HCT116 (cell line): Measurements from ENCODE around the gene CTLA4. TPM values are rescaled to one million over a fixed set of nuclear protein-coding genes. Genes with fewer than 3 reads are reported as not detected.

ENCODE experiments used
- ATAC-seq: fragments of 200-7000 bp; cut with Tn5 transposase; 2 replicates; pipeline ENCODE4 v1.9.1; 2020; ENCODE audit warnings: mild to moderate bottlenecking, moderate library complexity
- BruUV-seq: library from RNA; stranded (reverse); fragments of 400-500 nt; replicated peaks from 2 replicates; lab custom pipeline; 2021; lab: Mats Ljungman, UMichigan
- CTCF ChIA-PET: fragments of 300-600 bp; sonication (Branson Sonifier 250); formaldehyde crosslinking; loops from one replicate; lab custom pipeline; 2021; ENCODE audit warnings: antibody characterized with exemption; lab: Charles Lee
- POLR2A ChIA-PET: fragments of 300-600, 350-600 bp; sonication (Branson Sonifier 250); formaldehyde crosslinking; loops from one replicate; lab custom pipeline; 2021; ENCODE audit warnings: antibody characterized with exemption; lab: Charles Lee
- RAD21 ChIA-PET, 2 experiments: fragments of 300-600 bp; sonication (Branson Sonifier 250); formaldehyde crosslinking; loops; one replicate each; lab custom pipeline; 2023; ENCODE audit warnings: low total read pairs in 2 of 2; ENCODE audit not compliant: uncharacterized antibody in 2 of 2, unreplicated experiment in 2 of 2, low non-redundant PET in 1 of 2; lab: Charles Lee
- DNase-seq: peaks from one replicate; pipeline ENCODE4 v3.0.0-alpha.2; 2010; ENCODE audit warnings: low read depth, low spot score
- H2AFZ ChIP-seq: fragments of 200-600 bp; shearing (Covaris generic), sonication (generic); 2 replicates; pipeline ENCODE4 v1.6.1; 2017; ENCODE audit warnings: low read depth, mixed run types, mixed read lengths, antibody characterized with exemption, low read length; ENCODE audit not compliant: poor library complexity, severe bottlenecking
- H3K27ac ChIP-seq: 2 replicates; pipeline ENCODE4 v1.5.1; 2012; ENCODE audit warnings: low read depth, low read length
- H3K27me3 ChIP-seq: fragments of 200-600 bp; sonication (generic); 2 replicates; pipeline ENCODE4 v1.6.1; 2016; ENCODE audit warnings: mixed run types, low read length, mixed read lengths; ENCODE audit not compliant: insufficient read depth
- H3K36me3 ChIP-seq, 2 experiments: fragments of 200-500 bp in 1 of 2; fragments of 200-600 bp in 1 of 2; sonication (Bioruptor generic) in 1 of 2; sonication (generic) in 1 of 2; 2 replicates each; pipeline versions ENCODE4 v1.5.1 to v1.6.1; 2014 to 2016; ENCODE audit warnings: low read length in 2 of 2, inconsistent platforms in 1 of 2, mixed read lengths in 1 of 2, mixed run types in 1 of 2; ENCODE audit not compliant: insufficient read depth in 2 of 2, control insufficient read depth in 1 of 2
- H3K4me1 ChIP-seq, 2 experiments: fragments of 200-600 bp in 1 of 2; sonication (generic) in 1 of 2; 2 replicates each; pipeline versions ENCODE4 v1.5.1 to v1.6.1; 2012 to 2017; ENCODE audit warnings: low read length in 2 of 2, inconsistent platforms in 1 of 2, mild to moderate bottlenecking in 1 of 2, mixed read lengths in 1 of 2, mixed run types in 1 of 2, moderate library complexity in 1 of 2; ENCODE audit not compliant: insufficient read depth in 2 of 2, control insufficient read depth in 1 of 2
- H3K4me2 ChIP-seq: fragments of 200-600 bp; sonication (generic); 2 replicates; pipeline ENCODE4 v1.6.1; 2017; ENCODE audit warnings: mixed run types, low read length, mixed read lengths
- H3K4me3 ChIP-seq, 2 experiments: fragments of 200-600 bp in 1 of 2; sonication (generic) in 1 of 2; replicated peaks in 1 of 2; 2 replicates each; pipeline ENCODE4 v1.5.1; 2011 to 2016; ENCODE audit warnings: low read length in 2 of 2, control low read depth in 1 of 2, low read depth in 1 of 2, mild to moderate bottlenecking in 1 of 2, mixed read lengths in 1 of 2, mixed run types in 1 of 2
- H3K79me2 ChIP-seq: fragments of 200-600 bp; sonication (generic); 2 replicates; pipeline ENCODE4 v1.6.1; 2017; ENCODE audit warnings: mild to moderate bottlenecking, mixed run types, low read length, moderate library complexity, mixed read lengths; ENCODE audit not compliant: insufficient read depth
- H3K9ac ChIP-seq: fragments of 200-600 bp; sonication (generic); 2 replicates; pipeline ENCODE4 v1.6.1; 2016; ENCODE audit warnings: low read length, mixed read lengths
- H3K9me2 ChIP-seq: fragments of 200-600 bp; sonication (generic), shearing (Covaris generic); 2 replicates; pipeline ENCODE4 v1.6.1; 2017; ENCODE audit warnings: mixed run types, mild to moderate bottlenecking, moderate library complexity; ENCODE audit not compliant: insufficient read depth
- H3K9me3 ChIP-seq, 2 experiments: fragments of 200-500 bp in 1 of 2; fragments of 200-600 bp in 1 of 2; sonication (Bioruptor generic) in 1 of 2; sonication (generic) in 1 of 2; 2 replicates each; pipeline ENCODE4 v1.6.1; 2014 to 2017; ENCODE audit warnings: low read length in 2 of 2, mixed read lengths in 2 of 2, inconsistent platforms in 1 of 2, low read depth in 1 of 2, mild to moderate bottlenecking in 1 of 2, mixed run types in 1 of 2, moderate library complexity in 1 of 2; ENCODE audit not compliant: control insufficient read depth in 1 of 2, insufficient read depth in 1 of 2
- H4K20me1 ChIP-seq: fragments of 200-600 bp; sonication (generic), shearing (Covaris generic); 2 replicates; pipeline ENCODE4 v1.6.1; 2017; ENCODE audit warnings: mixed run types, mild to moderate bottlenecking, moderate library complexity; ENCODE audit not compliant: insufficient read depth
- ATF3 ChIP-seq: IDR thresholded peaks from 2 replicates; pipeline ENCODE4 v1.6.1; 2012
- CBX3 ChIP-seq: IDR thresholded peaks from 2 replicates; pipeline ENCODE4 v1.6.1; 2012; ENCODE audit warnings: low read depth
- CEBPB ChIP-seq: IDR thresholded peaks from 2 replicates; pipeline ENCODE4 v1.6.1; 2012; ENCODE audit warnings: low read depth
- CTCF ChIP-seq, 3 experiments: fragments of 200-600 bp in 1 of 3; sonication (generic) in 1 of 3; IDR thresholded peaks in 2 of 3; conservative IDR thresholded peaks in 1 of 3; 2 replicates each; pipeline ENCODE4 v1.5.1; 2012 to 2017; ENCODE audit warnings: low read depth in 2 of 3, low read length in 2 of 3, antibody characterized with exemption in 1 of 3, borderline replicate concordance in 1 of 3, control low read depth in 1 of 3, mild to moderate bottlenecking in 1 of 3, mixed read lengths in 1 of 3, mixed run types in 1 of 3, moderate library complexity in 1 of 3; ENCODE audit not compliant: insufficient read depth in 1 of 3
- EGR1 ChIP-seq: IDR thresholded peaks from 2 replicates; pipeline ENCODE4 v1.6.1; 2012; ENCODE audit warnings: low read depth
- EZH2 ChIP-seq: fragments of 200-600 bp; sonication (generic); IDR thresholded peaks from 2 replicates; pipeline ENCODE4 v1.6.1; 2017; ENCODE audit warnings: antibody characterized with exemption, mixed run types
- EZH2phosphoT487 ChIP-seq: fragments of 200-600 bp; IDR thresholded peaks from 2 replicates; pipeline ENCODE4 v1.6.1; 2018; ENCODE audit warnings: antibody characterized with exemption, borderline replicate concordance
- FOSL1 ChIP-seq: IDR thresholded peaks from 2 replicates; pipeline ENCODE4 v1.6.1; 2012; ENCODE audit warnings: low read depth
- JUND ChIP-seq: IDR thresholded peaks from 2 replicates; pipeline ENCODE4 v1.6.1; 2012
- MAX ChIP-seq: IDR thresholded peaks from 2 replicates; pipeline ENCODE4 v1.6.1; 2012
- POLR2AphosphoS5 ChIP-seq: IDR thresholded peaks from 2 replicates; pipeline ENCODE4 v1.6.1; 2011; ENCODE audit warnings: mild to moderate bottlenecking, low read depth, low read length, moderate library complexity
- RAD21 ChIP-seq: IDR thresholded peaks from 2 replicates; pipeline ENCODE4 v1.6.1; 2012; ENCODE audit warnings: low read depth, mild to moderate bottlenecking
- SIN3A ChIP-seq: IDR thresholded peaks from 2 replicates; pipeline ENCODE4 v1.6.1; 2012; ENCODE audit warnings: low read depth
- SP1 ChIP-seq: IDR thresholded peaks from 2 replicates; pipeline ENCODE4 v1.6.1; 2012; ENCODE audit warnings: low read depth
- TCF7L2 ChIP-seq: IDR thresholded peaks from 2 replicates; pipeline ENCODE4 v1.7.0; 2011; ENCODE audit warnings: borderline replicate concordance, inconsistent platforms; ENCODE audit not compliant: insufficient read depth, insufficient read length; ENCODE audit errors: extremely low read depth
- ZFX ChIP-seq: fragments of 450-650 bp; IDR thresholded peaks from 2 replicates; pipeline ENCODE4 v1.6.1; 2017
- intact Hi-C: fragments of 100-400 bp; cut with micrococcal nuclease; formaldehyde crosslinking; loops from 2 replicates; pipeline ENCODE4 v1.10.0; 2022
- total RNA-seq: library from RNA; stranded (reverse); gene quantifications from one replicate; pipeline ENCODE4 v1.2.1, GENCODE V29; 2021; ENCODE audit not compliant: unreplicated experiment

CTLA4 gene
- total RNA-seq, 1 experiment from 2014 or later: 0.37 TPM

- no peak for TF ChIP-seq FOSL1
- TF ChIP-seq EZH2phosphoT487: no peak
- no peak for TF ChIP-seq MAX
- no peak for TF ChIP-seq CEBPB
- no peak for TF ChIP-seq JUND
- TF ChIP-seq EGR1: no peak
- no peak for TF ChIP-seq ATF3
- TF ChIP-seq EZH2: no peak
These were observed 2.9 kb downstream of the CTLA4 start (continued) for GRCh38 chr2:203870481-203870880.

GRCh38 chr2:203870941-203871340 is 3.4 kb downstream of the CTLA4 start:
- DNase-seq (no peak), ATAC-seq (no peak)
- Histone ChIP-seq H3K9me3 (no peaks in the 10 kb centered on the region), H3K4me2 (no peak overlapping the region), H3K9me2 (no peaks in the 10 kb centered on the region), H3K27ac (no peak overlapping the region), H3K9ac (no peak overlapping the region), H3K4me3 (no peak overlapping the region), H3K4me1 (no peaks in the 10 kb centered on the region), H4K20me1 (no peaks in the 10 kb centered on the region), H3K36me3 (no peaks in the 10 kb centered on the region), H3K27me3 (peaks cover 9% of the 10 kb centered on the region; the same call in 1 of the 2 replicates), H3K79me2 (no peaks in the 10 kb centered on the region), H2AFZ (no peak overlapping the region)
- POLR2A ChIA-PET: no interaction called here
- TF ChIP-seq ATF3 (no peak), FOSL1 (no peak), JUND (no peak), TCF7L2 (no peak), EZH2 (no peak), SP1 (no peak), CBX3 (no peak), POLR2AphosphoS5 (no peak), RAD21 (no peak), CTCF (IDR thresholded peaks at IDR 0.05 in 2 of 3, conservative IDR thresholded peaks at IDR 0.05 in 1 of 3; ENCODE audit: borderline replicate concordance in 1 of 3, insufficient read depth in 1 of 3, low read depth in 2 of 3, low read length in 2 of 3) (no peak), SIN3A (no peak), ZFX (no peak)
- RAD21 ChIA-PET: no interaction called here
- CTCF ChIA-PET: no interaction called here
- intact Hi-C loops: no loop called here
- BruUV-seq: no TSS peak
